GM12873 (cell line): ENCODE results near the gene HOXA4.

ENCODE experiments used
- TF ChIP-seq, protein P1 (sequence below): IDR thresholded peaks from 2 replicates; pipeline ENCODE4 v1.5.1; 2012; ENCODE audit warnings: low read depth, mild to moderate bottlenecking, moderate library complexity, low read length, control low read depth; ENCODE audit not compliant: insufficient read depth; ENCODE audit errors: missing control alignments

HOXA4 gene

DNA sequence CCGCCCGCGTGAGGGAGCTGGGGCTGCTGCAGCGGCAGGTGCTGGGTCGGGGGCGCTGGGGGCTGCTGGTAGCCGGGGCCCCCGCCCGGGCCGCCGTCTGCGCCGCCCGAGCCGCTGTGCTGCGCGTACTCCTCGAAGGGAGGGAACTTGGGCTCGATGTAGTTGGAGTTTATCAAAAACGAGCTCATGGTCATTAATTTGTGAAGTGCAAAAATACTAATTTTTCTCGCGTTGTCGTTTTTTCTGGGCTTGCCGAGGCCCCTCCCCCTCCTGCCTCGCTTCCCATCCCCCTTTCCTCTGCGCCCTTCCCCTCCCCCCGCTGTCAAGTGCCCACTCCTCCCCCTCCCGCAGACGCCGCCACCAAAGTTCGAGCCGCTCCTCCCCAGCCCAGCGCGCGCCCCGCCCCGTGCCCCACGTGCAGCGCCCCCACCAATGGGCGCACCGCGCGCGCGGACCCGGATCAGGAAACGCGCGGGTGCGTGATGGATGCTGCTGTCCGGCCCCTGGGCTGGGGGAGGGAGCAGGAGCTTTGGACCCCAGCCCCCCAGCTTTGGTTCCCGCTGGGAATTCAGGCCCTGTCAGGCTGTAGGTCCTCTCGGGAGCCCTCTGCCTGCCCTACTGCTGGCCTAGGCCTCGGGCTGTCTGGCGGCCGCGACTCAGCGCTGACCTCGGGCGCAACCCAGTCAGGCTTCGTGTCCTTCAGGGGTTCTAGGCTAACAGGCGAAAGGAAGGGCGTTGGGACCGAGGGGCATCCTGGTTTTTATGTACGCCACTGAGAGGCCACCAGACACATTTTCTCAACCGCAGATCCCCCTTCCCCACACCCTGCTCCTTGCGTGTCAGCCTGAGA lies at the start of gene HOXA4:
Gene HOXA4 (minus strand): TSS at position 218 of the 850 bp plus-strand sequence. CDS start 24 bp downstream, at position 194.
- TF ChIP-seq, protein P1, sequence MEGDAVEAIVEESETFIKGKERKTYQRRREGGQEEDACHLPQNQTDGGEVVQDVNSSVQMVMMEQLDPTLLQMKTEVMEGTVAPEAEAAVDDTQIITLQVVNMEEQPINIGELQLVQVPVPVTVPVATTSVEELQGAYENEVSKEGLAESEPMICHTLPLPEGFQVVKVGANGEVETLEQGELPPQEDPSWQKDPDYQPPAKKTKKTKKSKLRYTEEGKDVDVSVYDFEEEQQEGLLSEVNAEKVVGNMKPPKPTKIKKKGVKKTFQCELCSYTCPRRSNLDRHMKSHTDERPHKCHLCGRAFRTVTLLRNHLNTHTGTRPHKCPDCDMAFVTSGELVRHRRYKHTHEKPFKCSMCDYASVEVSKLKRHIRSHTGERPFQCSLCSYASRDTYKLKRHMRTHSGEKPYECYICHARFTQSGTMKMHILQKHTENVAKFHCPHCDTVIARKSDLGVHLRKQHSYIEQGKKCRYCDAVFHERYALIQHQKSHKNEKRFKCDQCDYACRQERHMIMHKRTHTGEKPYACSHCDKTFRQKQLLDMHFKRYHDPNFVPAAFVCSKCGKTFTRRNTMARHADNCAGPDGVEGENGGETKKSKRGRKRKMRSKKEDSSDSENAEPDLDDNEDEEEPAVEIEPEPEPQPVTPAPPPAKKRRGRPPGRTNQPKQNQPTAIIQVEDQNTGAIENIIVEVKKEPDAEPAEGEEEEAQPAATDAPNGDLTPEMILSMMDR, result no peak

DNA sequence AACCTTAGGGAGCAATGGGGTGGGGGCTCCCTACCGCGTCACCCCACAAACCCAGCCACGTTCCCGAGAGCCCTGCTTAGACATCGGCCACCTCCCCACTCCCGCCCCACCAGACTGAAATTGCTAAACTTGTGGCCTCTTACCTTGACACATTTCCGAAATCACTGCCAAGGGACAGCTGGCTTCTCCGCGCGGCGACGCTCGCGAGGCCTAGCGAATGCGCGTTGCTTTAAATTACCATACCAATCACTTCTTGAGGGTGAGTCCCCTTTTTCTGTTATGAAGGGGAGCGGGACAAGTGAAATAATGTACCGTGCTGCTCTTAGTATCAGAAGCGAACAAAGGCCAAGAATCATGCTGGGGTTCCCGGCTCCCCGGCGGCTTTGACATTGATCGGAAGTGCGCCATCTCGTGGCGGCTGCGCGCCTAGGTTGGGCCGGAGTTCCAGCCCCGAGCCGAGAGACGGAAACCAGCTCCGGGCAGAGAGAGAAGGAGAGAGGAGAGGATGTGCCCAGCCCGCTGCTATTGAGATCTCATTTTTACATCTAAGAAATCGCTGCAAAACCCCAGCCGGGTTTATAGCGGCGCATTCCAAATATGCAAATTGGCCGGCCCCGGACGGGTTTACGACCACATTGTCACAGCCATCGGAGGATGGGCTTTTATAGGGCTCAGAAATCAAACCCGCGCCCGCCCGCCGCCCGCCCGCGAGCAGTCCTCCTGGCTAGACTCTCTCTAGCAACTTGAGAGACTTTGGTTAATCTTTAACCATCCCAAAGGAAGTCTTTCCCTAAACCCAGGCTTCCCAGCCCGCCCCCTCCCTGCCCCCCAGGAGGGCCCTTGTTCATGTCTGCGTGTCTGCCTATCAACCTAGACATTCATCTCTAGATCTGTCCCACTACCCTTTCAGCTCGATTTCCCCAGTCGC lies 49.2 kb upstream of the HOXA4 start:
- TF ChIP-seq, protein P1, result peak; percentile 63

DNA sequence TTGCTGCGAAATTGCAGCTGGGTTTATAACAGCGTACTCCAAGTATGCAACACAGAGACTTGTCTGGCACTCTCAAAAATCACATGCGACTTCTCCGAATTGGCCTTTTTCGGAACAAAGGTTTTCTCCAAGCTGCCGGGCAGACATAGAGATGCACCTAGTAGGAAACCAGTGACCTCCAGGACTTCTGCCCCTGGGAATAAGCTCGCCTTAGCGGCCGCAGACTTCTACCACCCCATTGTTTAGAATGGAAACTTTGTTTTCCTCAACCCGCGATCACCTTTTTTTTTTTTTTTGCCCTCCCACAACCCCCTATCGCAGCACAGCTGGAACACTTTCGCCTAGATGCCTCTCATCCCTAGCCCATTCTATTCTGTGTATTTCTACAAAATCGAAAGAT lies 48.5 kb upstream of the HOXA4 start:
- TF ChIP-seq, protein P1, result no peak

DNA sequence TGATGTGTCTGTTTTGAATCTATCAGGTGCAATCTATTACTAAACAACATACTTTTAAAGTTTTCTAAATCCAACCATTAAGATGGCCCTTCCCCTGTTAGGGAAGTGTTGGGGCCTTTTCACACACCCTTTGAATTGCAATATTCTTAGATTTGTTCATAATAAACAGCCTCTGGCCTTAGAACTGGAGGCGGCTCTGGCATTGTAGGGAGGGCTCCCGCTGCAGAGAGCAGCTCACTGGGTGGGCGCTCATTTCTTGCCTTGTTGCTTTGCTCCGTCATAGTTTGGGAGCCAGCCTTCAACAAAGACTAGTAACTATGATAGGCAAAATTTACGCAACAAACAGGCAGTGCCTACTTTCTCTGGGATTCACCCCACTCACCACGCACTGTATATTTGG lies 47.8 kb upstream of the HOXA4 start:
- TF ChIP-seq, protein P1, result no peak

DNA sequence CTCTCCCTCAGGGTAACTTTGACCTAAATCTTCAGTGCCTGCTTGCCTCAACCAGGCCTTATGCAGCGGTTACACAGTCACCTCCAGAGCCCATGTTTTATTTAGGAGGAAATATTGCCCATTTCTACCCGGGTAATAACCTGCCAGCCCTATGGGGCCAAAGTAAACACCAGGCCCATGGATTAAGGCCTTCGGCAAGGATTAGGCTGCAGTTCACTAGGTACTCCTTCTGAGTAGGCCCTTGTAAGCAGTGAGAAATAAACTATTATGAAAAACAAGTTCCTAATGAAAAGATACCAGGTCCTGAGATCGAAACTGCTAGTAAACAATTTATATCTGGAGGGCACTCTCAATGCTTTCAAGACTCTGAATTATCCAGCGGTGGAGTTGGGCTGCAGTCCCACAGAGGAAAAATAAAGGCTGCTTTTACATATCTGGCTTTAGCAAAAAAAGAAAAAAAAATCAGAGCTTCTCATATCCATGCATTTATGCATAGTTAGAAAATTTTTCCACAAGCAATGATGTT lies 47.3 kb upstream of the HOXA4 start:
- TF ChIP-seq, protein P1, result no peak

DNA sequence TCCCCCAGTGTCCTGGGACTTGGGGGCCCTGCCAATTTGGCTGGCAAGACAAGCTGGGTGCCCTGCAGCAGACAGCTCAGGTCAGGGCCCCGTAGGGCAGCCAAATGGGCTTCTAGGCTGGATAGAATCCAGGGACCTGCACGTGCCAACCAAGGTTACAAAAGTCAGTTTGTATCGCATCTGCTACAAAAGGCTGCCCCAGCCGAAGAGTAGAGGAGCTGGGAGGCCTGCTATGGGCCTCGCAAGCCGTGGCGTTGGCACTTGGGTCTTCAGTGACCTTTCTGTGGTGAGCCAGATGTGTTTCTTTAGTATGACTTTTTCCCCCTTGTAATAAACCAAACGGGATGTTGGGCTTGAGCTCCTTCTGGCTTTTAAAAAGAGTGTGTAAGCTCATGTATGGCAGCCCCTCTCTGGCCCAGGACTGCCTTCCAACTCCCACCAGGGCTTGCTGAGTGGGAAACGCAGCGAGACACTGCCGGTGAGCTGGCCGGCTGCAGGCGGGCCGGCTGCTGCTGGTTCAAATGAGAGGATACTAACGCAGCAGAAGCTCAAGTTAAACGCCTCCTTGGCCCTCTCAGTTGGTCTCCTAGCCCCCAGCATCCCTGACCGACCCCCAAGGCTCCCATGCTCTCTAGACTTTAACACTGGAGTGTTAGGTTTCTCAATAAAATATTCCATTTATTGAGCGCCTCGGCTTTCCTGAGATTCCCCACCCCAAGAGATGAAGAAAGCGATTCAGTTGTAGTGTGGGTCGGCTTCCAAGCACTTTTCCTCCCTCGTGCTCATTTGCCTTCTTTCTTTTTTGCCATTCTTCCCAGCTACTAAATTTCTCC lies 46.6 kb upstream of the HOXA4 start:
- TF ChIP-seq, protein P1, result no peak
